SKM-1 (cell line): ENCODE measurements around the gene CFL2.
"Not testable (repeated sequence)": the region's sequence is repeated elsewhere in the genome, so short reads cannot be mapped to it uniquely, and the experiment has no call there.

ENCODE experiments used
- DNase-seq: peaks from one replicate; lab custom pipeline; 2025; ENCODE audit not compliant: unreplicated experiment; lab: John Stamatoyannopoulos, UW

The CFL2 gene

GRCh38 chr14:34711796-34712712, 2.3 kb downstream of the CFL2 start:
- no peak for DNase-seq

GRCh38 chr14:34711169-34711568, 3.2 kb downstream of the CFL2 start:
- DNase-seq: no peak

GRCh38 chr14:34710744-34711143, 3.6 kb downstream of the CFL2 start:
- no peak for DNase-seq

DNA sequence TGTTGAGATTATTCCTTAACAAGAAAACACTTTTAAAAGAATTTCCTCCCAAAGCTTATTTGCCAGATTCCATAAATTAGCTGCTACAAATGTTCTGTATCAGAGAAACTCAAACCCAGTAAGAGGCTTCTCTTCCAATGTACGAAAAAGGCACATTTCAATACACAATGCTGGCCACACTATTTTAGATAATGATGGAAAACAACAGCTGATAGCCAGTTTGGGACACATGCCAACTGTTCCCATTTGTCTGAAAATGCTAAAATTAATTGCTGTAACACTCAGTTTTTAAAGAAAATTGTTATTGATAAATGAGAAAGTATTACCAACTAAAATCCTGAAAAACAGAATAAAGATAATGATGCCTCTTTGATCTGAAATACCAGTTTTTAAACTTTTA, 4.4 kb downstream of the CFL2 start:
- DNase-seq: no peak

GRCh38 chr14:34707722-34708121, 6.7 kb downstream of the CFL2 start:
- no peak for DNase-seq

DNA sequence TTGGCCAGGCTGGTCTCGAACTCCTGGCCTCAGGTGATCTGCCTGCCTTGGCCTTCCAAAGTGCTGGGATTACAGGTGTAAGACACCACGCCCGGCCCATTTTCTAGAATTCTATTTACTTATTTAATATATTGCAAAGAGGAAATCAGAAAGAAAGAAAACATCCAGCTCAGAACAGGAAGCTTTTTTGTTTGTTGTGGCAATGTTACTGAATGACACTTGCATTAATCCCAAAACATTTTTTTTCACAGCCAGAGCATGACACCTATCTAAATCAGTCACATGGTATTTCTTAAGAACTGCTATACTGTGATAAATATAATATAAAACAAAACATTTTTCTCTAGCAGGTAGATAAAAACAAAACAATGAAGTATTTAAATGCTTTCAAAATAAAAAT, 12.6 kb downstream of the CFL2 start:
- no peak for DNase-seq

- no peak for DNase-seq
Measured at GRCh38 chr14:34700622-34701130, 13.7 kb downstream of the CFL2 start.

DNA sequence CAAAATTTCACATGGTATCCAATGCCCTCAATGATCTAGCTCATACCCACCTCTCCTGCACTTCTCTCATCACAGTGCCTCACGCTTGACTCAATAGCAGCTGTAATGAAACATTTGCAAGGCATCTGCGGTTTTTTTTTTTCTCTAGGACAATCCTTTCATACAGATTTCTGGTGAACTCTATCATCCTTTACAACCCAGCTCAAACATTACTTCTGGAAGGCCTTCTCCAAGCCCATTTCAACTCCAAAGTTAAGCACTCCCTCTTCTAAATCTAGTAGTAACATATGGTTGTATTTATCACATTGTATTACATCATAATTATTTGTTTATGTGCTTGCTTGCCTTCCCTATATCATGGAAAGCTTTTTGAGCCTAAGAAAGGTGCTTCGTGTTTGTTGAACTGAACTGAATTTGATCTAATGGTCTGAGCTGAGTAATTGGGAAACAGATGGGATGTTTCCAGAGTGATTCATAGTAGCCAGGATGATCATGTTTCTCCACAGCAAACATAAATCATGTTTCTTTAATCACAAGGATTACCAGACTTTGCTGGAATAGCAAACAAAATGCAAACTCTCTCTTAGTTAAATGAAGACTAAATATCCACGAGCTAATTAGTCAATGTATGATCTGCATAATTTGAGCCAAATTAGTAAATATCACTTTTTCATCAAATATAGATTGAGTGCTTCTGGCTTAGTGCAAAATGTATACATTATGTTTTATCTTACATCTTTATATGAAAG, 14.3 kb downstream of the CFL2 start:
- no peak for DNase-seq

GRCh38 chr14:34694216-34694615, 20.2 kb downstream of the CFL2 start:
- DNase-seq: not testable (repeated sequence)

DNA sequence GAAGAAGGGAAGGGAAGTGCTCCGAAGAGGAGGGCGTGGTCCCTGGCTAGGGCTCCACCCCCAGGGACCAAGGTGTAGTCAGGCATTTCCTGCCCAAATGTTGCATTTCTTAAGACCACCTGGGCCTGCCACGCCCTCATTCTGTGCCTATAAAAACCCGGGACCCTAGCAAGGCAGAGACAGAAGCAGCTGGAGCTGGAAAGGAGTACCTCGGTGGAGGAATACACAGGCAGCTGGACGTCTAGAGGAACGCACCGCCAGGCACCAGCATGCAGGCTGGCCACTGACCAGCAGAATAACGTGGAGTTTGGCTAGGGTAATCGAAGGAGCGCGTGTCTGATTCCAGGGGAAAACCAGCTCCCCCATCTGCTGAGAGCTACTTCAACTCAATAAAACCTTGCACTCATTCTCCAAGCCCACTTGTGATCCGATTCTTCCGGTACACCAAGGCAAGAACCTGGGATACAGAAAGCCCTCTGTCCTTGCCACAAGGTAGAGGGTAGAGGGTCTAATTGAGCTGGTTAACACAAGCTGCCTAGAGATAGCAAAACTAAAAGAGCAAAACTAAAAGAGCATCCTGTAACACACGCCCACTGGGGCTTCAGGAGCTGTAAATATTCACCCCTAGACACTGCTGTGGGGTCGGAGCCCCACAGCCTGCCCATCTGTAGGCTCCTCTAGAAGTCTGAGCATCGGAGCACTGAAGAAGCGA, 21.0 kb downstream of the CFL2 start:
- no peak for DNase-seq

GRCh38 chr14:34692898-34693227, 21.5 kb downstream of the CFL2 start:
- no peak for DNase-seq

GRCh38 chr14:34692348-34692747, 22.0 kb downstream of the CFL2 start:
- no peak for DNase-seq

GRCh38 chr14:34691206-34691605, 23.2 kb downstream of the CFL2 start:
- DNase-seq: no peak

DNA sequence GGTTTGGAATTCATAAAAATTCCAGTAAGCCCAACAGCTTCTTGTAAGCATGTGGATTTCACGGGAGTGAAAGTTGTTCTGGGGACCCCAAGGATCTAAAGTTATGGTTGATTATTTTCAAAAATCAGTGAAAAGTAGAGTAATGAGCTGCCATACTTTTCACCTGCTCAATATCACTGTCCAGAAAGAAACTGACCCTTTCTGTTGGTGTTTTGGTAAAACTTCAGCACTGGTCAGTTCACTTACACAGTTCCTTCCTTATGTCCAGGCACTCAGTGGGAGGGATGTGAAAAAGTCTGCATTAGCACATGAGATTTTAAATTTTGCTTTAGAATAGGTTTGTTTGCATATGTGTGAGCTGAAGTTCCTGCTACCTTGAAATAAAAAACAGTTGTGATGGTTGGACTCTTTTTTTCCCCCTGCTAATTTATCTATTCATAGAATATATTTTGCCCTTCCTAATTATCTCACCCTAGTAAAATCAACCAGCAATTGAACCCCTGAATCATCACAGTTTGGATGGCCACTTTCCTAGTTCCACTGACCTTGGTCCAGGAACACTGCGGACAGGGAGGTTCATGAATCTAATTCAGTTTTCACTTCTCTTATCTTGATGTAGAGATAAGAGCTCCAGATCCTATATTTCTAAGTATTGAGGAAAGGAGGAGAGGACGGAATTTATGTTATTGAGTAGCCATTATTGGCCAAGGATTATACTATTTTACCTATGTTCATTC, 25.8 kb downstream of the CFL2 start:
- no peak for DNase-seq

DNA sequence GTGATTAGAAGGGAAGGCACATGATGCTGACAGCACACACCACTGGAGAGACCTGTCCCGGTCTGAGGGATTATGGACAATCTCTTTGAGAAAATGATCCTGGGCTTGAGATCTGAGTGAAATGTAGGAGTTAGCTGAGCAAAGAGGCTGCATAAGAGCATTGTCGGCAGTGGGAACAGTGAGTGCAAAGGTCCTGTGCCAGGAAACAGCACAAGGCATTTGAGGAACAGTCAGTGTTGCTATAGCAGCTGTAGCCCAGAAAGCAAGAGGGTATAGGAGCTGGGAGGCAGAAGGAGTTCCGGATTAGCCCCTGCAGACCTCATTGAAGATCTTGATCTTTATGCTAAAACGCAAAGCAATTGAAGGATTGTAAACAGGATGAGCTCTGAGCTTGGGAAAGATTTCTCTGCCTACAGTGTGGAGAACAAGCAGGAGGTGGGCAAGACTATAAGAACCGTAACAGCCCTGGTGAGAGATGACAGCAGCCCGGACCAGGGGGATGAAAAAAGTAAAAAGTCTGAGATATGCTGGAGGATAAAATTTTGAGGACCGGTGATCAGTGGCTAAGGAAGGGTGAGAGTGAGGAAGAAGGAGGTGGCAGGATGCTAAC, 28.5 kb downstream of the CFL2 start:
- no peak for DNase-seq

DNA sequence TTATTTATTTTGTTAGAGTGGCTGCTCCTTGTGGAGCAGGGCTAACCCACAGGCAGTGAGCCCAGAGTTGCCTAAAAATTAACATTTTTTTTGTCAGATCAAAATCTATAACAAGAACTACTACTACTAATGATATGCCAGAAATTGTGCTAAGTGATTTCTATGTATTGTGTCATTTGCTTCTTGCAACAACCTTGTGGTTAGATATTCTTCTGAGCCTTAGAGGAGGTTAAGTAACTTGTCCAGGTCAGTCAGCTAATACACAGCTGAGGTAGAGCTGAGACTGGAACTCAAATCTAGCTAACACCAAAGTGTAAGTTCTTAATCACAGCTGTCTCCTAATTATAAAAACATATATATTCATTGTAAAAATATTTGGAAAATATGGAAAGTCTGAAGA, 29.8 kb downstream of the CFL2 start:
- peak; percentile 13 for DNase-seq

DNA sequence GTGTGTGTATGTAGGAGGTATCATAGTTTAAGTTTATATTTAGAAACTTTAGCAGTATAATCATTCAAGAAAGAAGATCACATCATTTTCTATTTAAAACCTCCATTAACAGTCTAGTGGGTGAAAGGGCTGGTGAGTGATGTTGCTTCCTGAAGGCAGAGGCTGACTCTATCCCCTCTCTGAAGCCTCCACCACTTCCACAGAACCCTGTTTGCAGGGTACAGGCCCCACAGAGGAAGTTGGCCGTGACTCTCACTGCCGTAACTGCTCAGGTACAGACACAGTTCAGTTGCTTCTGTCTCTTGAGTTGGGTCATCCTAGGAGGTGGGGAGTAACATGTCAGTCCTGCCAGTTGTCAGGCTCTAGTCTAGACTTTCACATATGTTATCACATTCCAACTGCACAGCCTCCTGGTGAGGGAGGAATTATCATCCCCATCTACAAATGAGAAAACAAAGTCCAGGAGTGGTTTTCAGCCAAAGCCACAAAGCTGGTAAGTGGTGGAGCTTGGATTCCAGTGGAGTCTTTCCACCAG, 31.5 kb downstream of the CFL2 start:
- DNase-seq: no peak

DNA sequence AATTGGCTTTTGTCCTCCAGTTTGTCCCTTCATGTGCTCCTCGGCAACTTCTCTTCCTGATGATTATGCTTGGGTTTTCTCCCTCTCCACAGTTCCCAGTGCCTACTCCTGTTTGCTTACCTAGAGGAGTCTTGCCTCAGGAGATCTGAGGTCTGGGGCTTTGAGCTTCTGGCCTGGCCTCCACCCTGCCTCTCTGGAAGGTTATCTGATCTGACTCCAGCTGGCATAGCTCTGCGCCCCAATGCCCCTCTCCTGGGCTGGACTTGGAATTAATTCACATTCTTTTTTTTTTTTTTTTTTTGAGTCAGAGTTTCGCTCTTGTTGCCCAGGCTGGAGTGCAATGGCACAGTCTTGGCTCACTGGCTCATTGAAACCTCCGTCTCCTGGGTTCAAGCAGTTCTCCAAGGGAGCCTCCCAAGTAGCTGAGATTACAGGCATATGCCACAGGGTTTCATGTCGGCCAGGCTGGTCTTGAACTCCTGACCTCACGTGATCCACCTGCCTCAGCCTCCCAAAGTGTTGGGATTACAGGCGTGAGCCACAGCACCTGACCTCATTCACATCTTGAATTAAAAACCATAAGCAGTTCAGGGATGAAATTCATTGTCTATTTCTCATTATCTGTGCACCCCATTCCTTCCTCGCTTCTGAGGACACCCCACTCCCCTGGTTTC, 33.5 kb downstream of the CFL2 start:
- no peak for DNase-seq

DNA sequence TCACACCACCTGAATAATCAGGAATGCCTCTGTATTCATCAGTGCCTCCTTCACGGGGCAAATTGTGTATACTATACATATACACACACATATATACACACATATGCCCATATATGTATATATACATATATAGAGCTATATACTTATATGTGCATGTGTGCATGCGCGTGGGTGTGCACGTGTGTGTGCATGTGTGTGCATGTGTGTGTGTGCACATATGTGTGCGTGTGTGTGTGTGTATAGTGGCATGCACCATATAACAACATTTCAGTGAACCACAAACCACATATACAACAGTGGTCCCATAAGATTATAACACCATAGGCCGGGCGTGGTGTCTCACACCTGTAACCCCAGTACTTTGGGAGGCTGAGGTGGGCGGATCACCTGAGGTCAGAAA, 35.7 kb downstream of the CFL2 start:
- DNase-seq: no peak

GRCh38 chr14:34678306-34678705, 36.1 kb downstream of the CFL2 start:
- no peak for DNase-seq
